Right lobe of liver (tissue), 6 donors: ENCODE measurements around the gene BBS1. TPM values are rescaled to one million over a fixed set of nuclear protein-coding genes. Genes with fewer than 3 reads are reported as not detected.

Experiments
- ATAC-seq, 4 donors: fragments of 200-7000 bp; cut with Tn5 transposase; one replicate each; pipeline ENCODE4 v1.9.1; 2020; ENCODE audit warnings: mild to moderate bottlenecking in 4 of 4, moderate library complexity in 4 of 4
- DNase-seq, 3 donors: peaks; one replicate each; pipeline ENCODE4 v3.0.0-alpha.2; 2020
- H3K27ac ChIP-seq, 3 donors: fragments of 200-600 bp; one replicate each; pipeline ENCODE4 v1.8.0; 2022
- H3K27me3 ChIP-seq, 2 donors: fragments of 200-600 bp; one replicate each; pipeline ENCODE4 v1.8.0; 2022
- H3K36me3 ChIP-seq, 4 donors: fragments of 200-600 bp; sonication (generic) in 1 of 4; one replicate each; pipeline versions ENCODE4 v1.5.1 to v1.8.0; 2017 to 2022; ENCODE audit warnings: control low read depth in 1 of 4
- H3K4me1 ChIP-seq, 4 donors: fragments of 200-600 bp; sonication (generic) in 1 of 4; one replicate each; pipeline versions ENCODE4 v1.5.1 to v1.8.0; 2017 to 2022; ENCODE audit warnings: control low read depth in 1 of 4
- H3K4me3 ChIP-seq, 3 donors: fragments of 200-600 bp; one replicate each; pipeline ENCODE4 v1.8.0; 2022
- H3K9me3 ChIP-seq, 4 donors: fragments of 200-600 bp; sonication (generic) in 1 of 4; one replicate each; pipeline versions ENCODE4 v1.5.1 to v1.8.0; 2017 to 2022; ENCODE audit warnings: control low read depth in 1 of 4
- CTCF ChIP-seq, 4 donors: fragments of 200-600 bp in 3 of 4; fragments of 450-650 bp in 1 of 4; IDR thresholded peaks; one replicate each; pipeline versions ENCODE4 v1.5.1 to v1.8.0; 2016 to 2022; ENCODE audit warnings: antibody characterized with exemption in 4 of 4, mild to moderate bottlenecking in 2 of 4
- POLR2A ChIP-seq: fragments of 450-650 bp; IDR thresholded peaks from one replicate; pipeline ENCODE4 v1.6.1; 2017; ENCODE audit warnings: antibody characterized with exemption, mild to moderate bottlenecking
- WGBS: methylation state at CpG from one replicate; pipeline ENCODE4 v1.1.6; 2018; ENCODE audit warnings: low coverage, low lambda C conversion rate; ENCODE audit not compliant: insufficient coverage; ENCODE audit errors: missing lambda C conversion rate; 5-methylcytosine and 5-hydroxymethylcytosine counted together
- intact Hi-C, 2 donors: fragments of 100-400 bp; cut with DNase I; formaldehyde crosslinking; loops; one replicate each; pipeline versions ENCODE4 v1.11.2 to v1.14.1; 2022
- total RNA-seq, 6 experiments: library from RNA; depleted of rRNA in 2 of 6; stranded (reverse); fragments of >200 nt in 2 of 6; fragmentation: NEBNext Ultra II Directional in 3 of 6; extraction: Animal tissue kit (Norgen Biotek cat#: 25700) in 3 of 6; gene quantifications; one replicate each; pipeline versions ENCODE4 v1.1.0 to v1.2.4, GENCODE V29; 2016 to 2023
- donor health status: DM: no; HTN: yes; CAD: no.
- donor health status: DM: no; HTN: no; CAD: no.
- donor health status: DM: no; HTN: no; CAD: no.
- donor health status: DM: no; HTN: yes; CAD: no.
- donor health status: DM: no; HTN: yes; CAD: no.

The BBS1 gene
- total RNA-seq, 6 experiments from 2014 or later: 6.2 to 18.1 (median 11.2) TPM

- no peak for DNase-seq
- H3K27ac ChIP-seq: no peak overlapping the region
- ATAC-seq: no peak
- TF ChIP-seq POLR2A (no peak), CTCF (IDR thresholded peaks at IDR 0.05) (no peak)
- intact Hi-C loops: no loop called here
- H3K4me1 ChIP-seq: no peaks in the 10 kb centered on the region
- WGBS: 92% methylated on average over 9 of the region's 10 CpGs
- H3K9me3 ChIP-seq: no peaks in the 10 kb centered on the region
- H3K27me3 ChIP-seq: no peaks in the 10 kb centered on the region
- H3K4me3 ChIP-seq: no peak overlapping the region
- H3K36me3 ChIP-seq: peaks cover 0 to 6% (median 0%) of the 10 kb centered on the region in 4 donors
Observed at GRCh38 chr11:66524304-66525040, 14.0 kb downstream of the BBS1 start.

- intact Hi-C loops: no loop called here
- ATAC-seq: no peak
- no peak overlapping the region for H3K27ac ChIP-seq
- DNase-seq: no peak
- WGBS: 76% methylated on average over 7 of the region's 10 CpGs
- no peaks in the 10 kb centered on the region for H3K36me3 ChIP-seq
- TF ChIP-seq POLR2A: no peak
- TF ChIP-seq CTCF (IDR thresholded peaks at IDR 0.05): no peak
- H3K4me3 ChIP-seq: no peak overlapping the region
- no peaks in the 10 kb centered on the region for H3K9me3 ChIP-seq
- H3K4me1 ChIP-seq: no peaks in the 10 kb centered on the region
- no peaks in the 10 kb centered on the region for H3K27me3 ChIP-seq
Observed at GRCh38 chr11:66529069-66529468, 18.6 kb downstream of the BBS1 start.

GRCh38 chr11:66529655-66530054, 19.2 kb downstream of the BBS1 start:
- no peak overlapping the region for H3K27ac ChIP-seq
- ATAC-seq (peak in 2 of 4 donors; percentile 14 to 22), DNase-seq (no peak)
- intact Hi-C loops: no loop called here
- H3K36me3 ChIP-seq: no peaks in the 10 kb centered on the region
- no CpG with 5 or more reads among the region's 13 CpGs for WGBS
- TF ChIP-seq POLR2A (no peak), CTCF (IDR thresholded peaks at IDR 0.05) (no peak)
- H3K4me1 ChIP-seq: no peaks in the 10 kb centered on the region
- no peaks in the 10 kb centered on the region for H3K27me3 ChIP-seq
- H3K4me3 ChIP-seq: no peak overlapping the region
- no peaks in the 10 kb centered on the region for H3K9me3 ChIP-seq

- Histone ChIP-seq H3K27me3 (no peaks in the 10 kb centered on the region), H3K4me1 (no peaks in the 10 kb centered on the region), H3K27ac (no peak overlapping the region), H3K9me3 (no peaks in the 10 kb centered on the region), H3K4me3 (no peak overlapping the region), H3K36me3 (peaks cover 0 to under 1% (median 0%) of the 10 kb centered on the region in 4 donors)
- WGBS: 93% methylated on average over 4 of the region's 10 CpGs
- DNase-seq: no peak
- TF ChIP-seq POLR2A (no peak), CTCF (IDR thresholded peaks at IDR 0.05) (no peak)
- intact Hi-C loops: no loop called here
- peak in 2 of 4 donors; percentile 14 to 19 for ATAC-seq
Observed at GRCh38 chr11:66530927-66531709, 20.7 kb downstream of the BBS1 start.
